ENCODE measurements around the gene IGF2BP2. TPM values are rescaled to one million over a fixed set of nuclear protein-coding genes. Genes with fewer than 3 reads are reported as not detected.
"Not testable (repeated sequence)": the region's sequence is repeated elsewhere in the genome, so short reads cannot be mapped to it uniquely, and the experiment has no call there.

Gene IGF2BP2
- total RNA-seq, 1 experiment from 2014 or later: 154 TPM

- BruUV-seq (replicated peaks): no TSS peak
- ChIA-PET POLR2A (interaction anchor here (0.6 to 2.9 kb wide), 8 partner anchors 10 to 782 kb away, joined by 3 to 23 read pairs (median 4); partner anchors contain the start of gene TRA2B), CTCF (interaction anchor here (0.6 to 1.1 kb wide), 4 partner anchors 29 to 147 kb away, joined by 3 to 7 read pairs (median 4); no protein-coding TSS in a partner anchor)
- Mint-ChIP-seq H3K27ac (ENCODE audit: low read depth, unreplicated experiment) (peak overlapping the region; percentile 35), H3K9me3 (ENCODE audit: unreplicated experiment) (no peaks in the 10 kb centered on the region), H3K4me1 (ENCODE audit: insufficient read depth, unreplicated experiment) (peaks cover 5% of the 10 kb centered on the region), H3K4me3 (ENCODE audit: unreplicated experiment) (no peak overlapping the region), H3K36me3 (ENCODE audit: insufficient read depth, unreplicated experiment) (peaks cover 24% of the 10 kb centered on the region), H3K27me3 (ENCODE audit: insufficient read depth, unreplicated experiment) (no peaks in the 10 kb centered on the region)
- no peak for TF ChIP-seq CTCF (IDR thresholded peaks at IDR 0.05; ENCODE audit: unreplicated experiment)
- DNase-seq (ENCODE audit: unreplicated experiment): peak; percentile 81
- intact Hi-C loops (cut with micrococcal nuclease): no loop called here
Measured at GRCh38 chr3:185807445-185808068, 17.3 kb downstream of the IGF2BP2 start.

- intact Hi-C loops (cut with micrococcal nuclease); H3K4me3 Mint-ChIP-seq (ENCODE audit: unreplicated experiment); H3K27ac Mint-ChIP-seq (ENCODE audit: low read depth, unreplicated experiment); H3K36me3 Mint-ChIP-seq (ENCODE audit: insufficient read depth, unreplicated experiment); H3K27me3 Mint-ChIP-seq (ENCODE audit: insufficient read depth, unreplicated experiment); DNase-seq (ENCODE audit: unreplicated experiment); CTCF ChIA-PET; H3K9me3 Mint-ChIP-seq (ENCODE audit: unreplicated experiment); BruUV-seq (replicated peaks): not testable (repeated sequence)
- POLR2A ChIA-PET: interaction anchor here (0.9 to 1.3 kb wide), 2 partner anchors 14 to 24 kb away, joined by 3 to 5 read pairs; no protein-coding TSS in a partner anchor
- H3K4me1 Mint-ChIP-seq (ENCODE audit: insufficient read depth, unreplicated experiment): peaks cover 20% of the 10 kb centered on the region
Measured at GRCh38 chr3:185798831-185799110, 26.1 kb downstream of the IGF2BP2 start.

GRCh38 chr3:185797993-185798830 is 26.6 kb downstream of the IGF2BP2 start:
- H3K4me3 Mint-ChIP-seq (ENCODE audit: unreplicated experiment): no peak overlapping the region
- POLR2A ChIA-PET: interaction anchor here (0.9 to 5.3 kb wide), 5 partner anchors 9 to 24 kb away, joined by 3 to 60 read pairs (median 5); partner anchors contain the start of gene IGF2BP2
- H3K9me3 Mint-ChIP-seq (ENCODE audit: unreplicated experiment): no peaks in the 10 kb centered on the region
- CTCF ChIA-PET: interaction anchor here (0.7 kb wide), 1 partner anchor 819 kb away, joined by 3 read pairs; no protein-coding TSS in a partner anchor
- peaks cover 23% of the 10 kb centered on the region for H3K4me1 Mint-ChIP-seq (ENCODE audit: insufficient read depth, unreplicated experiment)
- no peak for TF ChIP-seq CTCF (IDR thresholded peaks at IDR 0.05; ENCODE audit: unreplicated experiment)
- H3K36me3 Mint-ChIP-seq (ENCODE audit: insufficient read depth, unreplicated experiment): peaks cover 7% of the 10 kb centered on the region
- intact Hi-C loops (cut with micrococcal nuclease): no loop called here
- no TSS peak for BruUV-seq (replicated peaks)
- H3K27ac Mint-ChIP-seq (ENCODE audit: low read depth, unreplicated experiment): no peak overlapping the region
- peak; percentile 66 for DNase-seq (ENCODE audit: unreplicated experiment)
- H3K27me3 Mint-ChIP-seq (ENCODE audit: insufficient read depth, unreplicated experiment): no peaks in the 10 kb centered on the region

GRCh38 chr3:185797108-185797881 is 27.5 kb downstream of the IGF2BP2 start:
- Mint-ChIP-seq H3K36me3 (ENCODE audit: insufficient read depth, unreplicated experiment) (peaks cover 7% of the 10 kb centered on the region), H3K4me3 (ENCODE audit: unreplicated experiment) (peak overlapping the region; percentile 12), H3K27ac (ENCODE audit: low read depth, unreplicated experiment) (peak overlapping the region; percentile 91), H3K9me3 (ENCODE audit: unreplicated experiment) (no peaks in the 10 kb centered on the region), H3K27me3 (ENCODE audit: insufficient read depth, unreplicated experiment) (no peaks in the 10 kb centered on the region), H3K4me1 (ENCODE audit: insufficient read depth, unreplicated experiment) (peaks cover 30% of the 10 kb centered on the region)
- intact Hi-C loops (cut with micrococcal nuclease): no loop called here
- no TSS peak for BruUV-seq (replicated peaks)
- ChIA-PET POLR2A (interaction anchor here (0.6 to 5.3 kb wide), 11 partner anchors 10 to 134 kb away, joined by 3 to 60 read pairs (median 4); partner anchors contain the start of gene IGF2BP2), CTCF (interaction anchor here (0.6 to 2.2 kb wide), 10 partner anchors 10 to 1520 kb away, joined by 3 to 12 read pairs (median 4); no protein-coding TSS in a partner anchor)
- no peak for DNase-seq (ENCODE audit: unreplicated experiment)
- no peak for TF ChIP-seq CTCF (IDR thresholded peaks at IDR 0.05; ENCODE audit: unreplicated experiment)

Data from MCF 10A (cell line).